OCI-M1 (cell line): ENCODE measurements around the gene PRR12.

Experiments used
- DNase-seq: peaks from one replicate; lab custom pipeline; 2025; lab: John Stamatoyannopoulos, UW

The PRR12 gene

DNA sequence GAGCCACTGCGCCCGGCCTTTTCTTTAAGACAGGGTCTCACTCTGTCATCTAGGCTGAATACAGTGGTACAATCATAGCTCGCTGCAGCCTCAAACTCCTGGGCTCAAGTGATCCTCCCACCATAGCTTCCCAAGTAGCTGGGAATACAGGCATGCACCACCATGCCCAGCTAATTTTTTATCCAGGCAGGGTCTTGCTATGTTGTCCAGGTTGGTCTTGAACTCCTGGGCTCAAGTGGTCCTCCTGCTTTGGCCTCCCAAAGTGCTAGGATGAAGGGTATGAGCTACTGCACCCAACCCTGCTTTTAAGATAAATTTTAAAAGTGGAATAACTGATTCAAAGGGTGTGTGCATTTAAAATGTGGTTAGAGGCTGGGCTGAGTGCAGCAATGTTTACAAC, 24.7 kb upstream of the PRR12 start:
- DNase-seq = no peak

DNA sequence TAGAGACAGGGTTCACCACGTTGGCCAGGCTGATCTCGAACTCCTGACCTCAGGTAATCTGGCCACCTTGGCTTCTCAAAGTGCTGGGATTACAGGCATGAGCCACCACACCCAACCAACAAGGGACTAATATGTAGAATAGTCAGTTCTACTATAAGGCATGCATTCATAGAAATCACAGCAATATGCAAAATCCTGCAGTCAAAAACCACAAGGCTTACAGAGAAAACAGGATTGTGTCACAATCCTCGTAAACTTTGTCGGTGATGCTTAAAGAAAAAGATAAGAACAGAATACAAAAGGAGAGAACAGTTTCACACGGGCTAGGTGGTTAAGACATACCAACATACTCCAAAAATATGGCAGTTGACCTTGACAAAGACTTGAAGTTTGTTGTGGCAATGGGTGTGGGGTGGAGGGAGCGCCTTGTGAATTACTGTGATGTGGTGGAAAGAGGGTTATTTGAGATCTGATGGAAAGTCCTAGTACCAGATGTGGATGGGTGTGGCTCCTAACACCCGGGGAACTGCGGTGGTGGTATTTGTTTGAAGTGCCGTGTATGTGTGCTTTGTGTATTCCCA, 23.0 kb upstream of the PRR12 start:
- DNase-seq = no peak

DNA sequence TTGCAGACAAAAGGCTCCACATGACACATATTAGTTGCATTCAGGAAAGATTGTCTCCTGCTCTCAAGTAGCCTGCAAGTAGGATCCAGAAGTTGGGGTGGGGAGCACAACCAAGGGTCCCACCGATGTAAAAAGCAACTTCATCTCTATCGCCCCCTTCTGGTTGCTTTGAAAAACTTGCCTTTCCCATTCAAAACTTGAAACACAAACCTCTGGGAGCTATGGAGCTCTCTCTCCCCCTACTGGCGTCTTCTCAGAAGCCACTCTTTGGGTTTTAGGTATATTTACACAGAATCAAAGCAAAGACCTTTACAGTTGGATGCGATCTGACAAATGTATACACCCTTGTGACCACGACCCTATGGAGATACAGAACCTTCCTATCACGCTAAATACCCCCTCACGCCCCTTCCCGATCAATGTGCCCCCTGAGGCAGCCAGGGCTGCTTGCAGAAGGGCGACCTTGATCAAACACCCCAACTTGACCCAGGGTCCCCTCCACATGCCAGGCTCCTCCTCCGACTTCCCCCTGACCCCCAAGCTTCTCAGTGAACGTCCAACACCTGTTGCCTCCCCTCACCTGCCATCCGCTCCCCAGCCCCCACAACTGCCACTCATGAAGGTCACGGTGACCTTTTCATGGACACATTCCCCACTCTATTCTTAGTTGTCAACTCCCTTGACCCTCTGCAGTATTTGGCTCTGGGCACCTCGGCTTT, 20.7 kb upstream of the PRR12 start:
- peak; percentile 93 for DNase-seq

DNA sequence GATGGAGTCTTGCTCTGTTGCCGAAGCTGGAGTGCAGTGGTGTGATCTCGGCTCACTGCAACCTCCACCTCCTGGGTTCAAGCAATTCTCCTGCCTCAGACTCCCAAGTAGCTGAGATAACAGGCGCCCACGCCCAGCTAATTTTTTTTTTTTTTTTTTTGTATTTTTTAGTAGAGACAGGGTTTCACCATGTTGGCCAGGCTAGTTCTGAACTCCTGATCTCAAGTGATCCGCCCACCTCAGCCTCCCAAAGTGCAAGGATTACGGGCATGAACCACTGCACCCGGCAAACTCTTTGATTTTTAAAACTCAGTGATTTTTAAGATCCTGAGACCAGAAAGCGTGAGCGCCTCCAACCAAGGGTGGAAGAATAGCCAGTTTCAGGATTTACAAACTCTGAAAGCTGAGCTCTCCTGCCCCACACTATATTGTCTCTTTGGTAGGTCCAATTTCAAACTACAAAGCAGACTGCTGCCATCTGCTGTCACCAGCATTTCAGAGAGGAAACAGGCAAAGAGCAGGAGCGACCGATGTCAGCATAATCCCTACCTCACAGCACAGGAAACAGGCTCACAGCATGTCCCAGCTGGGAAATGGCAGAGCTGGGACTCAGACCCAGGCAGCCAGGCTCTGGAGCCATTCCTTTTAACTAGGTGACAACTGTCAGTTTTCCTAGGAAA, 19.8 kb upstream of the PRR12 start:
- DNase-seq = peak; percentile 72

DNA sequence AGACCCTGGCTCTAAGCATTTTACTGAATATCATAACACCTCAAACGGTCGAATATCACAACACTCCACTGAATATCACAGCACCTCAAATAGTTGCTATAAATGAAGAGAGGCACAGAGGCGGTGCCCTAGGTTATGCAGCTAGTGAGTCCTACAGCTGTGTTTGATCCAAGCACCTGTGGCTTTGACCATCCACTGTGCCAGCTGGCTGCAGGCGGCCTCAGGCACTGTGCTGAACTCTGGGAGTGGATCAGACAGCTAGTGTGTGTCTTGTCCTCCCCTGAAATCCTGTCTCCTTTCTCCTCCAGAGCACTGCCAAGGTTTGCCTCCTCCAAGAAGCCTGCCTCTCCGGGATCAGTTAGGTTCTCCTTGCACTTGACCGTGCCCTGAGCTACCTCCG, 18.0 kb upstream of the PRR12 start:
- no peak for DNase-seq

DNA sequence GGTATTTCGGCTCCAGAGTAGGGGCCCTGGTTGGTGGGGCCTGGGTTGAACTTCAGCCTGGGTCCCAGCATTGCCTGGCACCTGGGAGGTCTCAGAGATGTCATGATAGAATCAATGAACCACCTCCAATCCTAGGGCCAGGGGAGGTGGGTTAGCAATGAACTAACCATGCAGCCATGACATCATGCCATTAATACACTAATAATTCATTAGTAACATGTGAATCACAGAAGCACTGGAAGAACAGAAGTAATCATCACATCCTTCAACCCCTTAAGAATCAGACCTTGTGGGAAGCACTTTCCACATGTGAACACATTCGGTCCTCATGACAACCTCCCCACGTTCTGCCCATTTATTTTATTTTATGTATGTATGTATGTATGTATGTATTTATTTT, 17.6 kb upstream of the PRR12 start:
- no peak for DNase-seq

DNA sequence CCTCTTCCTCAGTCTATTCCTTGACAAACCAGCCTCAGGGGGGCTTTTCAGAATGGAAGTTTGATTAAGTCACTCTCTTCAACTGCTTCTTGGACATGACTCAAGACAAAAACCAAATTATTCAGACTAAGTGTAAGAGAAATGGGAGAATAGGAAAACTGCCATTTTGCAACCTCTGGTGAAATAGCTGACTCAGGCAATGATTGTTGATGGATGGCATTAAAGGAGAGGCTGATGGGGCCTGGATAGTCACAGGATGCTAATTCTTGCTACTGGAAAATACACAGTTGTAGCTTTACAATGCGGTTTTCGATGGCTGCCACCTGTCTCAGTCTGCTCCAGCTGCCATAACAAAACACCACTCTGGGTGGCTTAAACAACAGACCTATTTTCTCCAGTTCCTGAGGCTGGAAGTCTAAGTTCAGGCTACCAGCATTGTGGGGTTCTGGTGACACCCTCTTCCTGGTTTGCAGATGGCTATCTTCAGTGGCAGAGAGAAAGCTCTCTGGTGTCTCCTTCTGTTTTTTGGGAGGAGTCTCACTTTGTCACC, 16.7 kb upstream of the PRR12 start:
- DNase-seq = no peak

DNA sequence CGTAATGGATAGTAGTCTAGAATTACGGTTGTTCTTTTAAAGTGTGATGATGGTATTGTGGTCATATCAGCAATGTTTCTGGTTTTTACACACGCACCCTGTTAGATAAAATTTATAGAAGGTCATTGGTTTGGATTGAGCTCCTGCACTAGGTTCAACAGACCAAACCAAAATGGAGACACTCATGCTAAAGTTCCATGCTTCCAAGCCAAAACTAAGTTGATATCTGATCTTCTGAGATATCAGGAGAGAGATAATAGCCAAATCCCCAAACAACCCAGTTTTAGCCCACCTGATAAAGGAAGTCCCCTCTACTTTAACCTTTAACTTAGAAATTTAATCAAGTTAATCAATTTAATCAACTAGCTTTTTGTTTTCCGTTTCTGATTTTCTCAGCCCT, 11.8 kb upstream of the PRR12 start:
- DNase-seq = no peak

DNA sequence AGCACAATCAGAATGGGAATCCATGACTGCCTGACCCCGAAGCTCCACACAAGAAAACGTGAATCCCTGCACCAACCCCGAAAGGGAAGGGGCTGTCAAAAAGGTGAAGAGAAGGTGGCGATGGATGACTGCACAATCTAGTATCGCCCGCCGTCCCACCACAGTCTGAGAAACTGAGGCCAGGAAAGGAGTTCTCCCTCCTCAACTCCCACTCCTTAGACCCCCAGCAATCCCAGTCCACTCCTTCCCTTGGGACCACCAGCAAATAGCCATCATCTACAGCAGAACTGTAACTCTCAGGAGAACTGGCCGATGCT, 11.1 kb upstream of the PRR12 start:
- DNase-seq = no peak

DNA sequence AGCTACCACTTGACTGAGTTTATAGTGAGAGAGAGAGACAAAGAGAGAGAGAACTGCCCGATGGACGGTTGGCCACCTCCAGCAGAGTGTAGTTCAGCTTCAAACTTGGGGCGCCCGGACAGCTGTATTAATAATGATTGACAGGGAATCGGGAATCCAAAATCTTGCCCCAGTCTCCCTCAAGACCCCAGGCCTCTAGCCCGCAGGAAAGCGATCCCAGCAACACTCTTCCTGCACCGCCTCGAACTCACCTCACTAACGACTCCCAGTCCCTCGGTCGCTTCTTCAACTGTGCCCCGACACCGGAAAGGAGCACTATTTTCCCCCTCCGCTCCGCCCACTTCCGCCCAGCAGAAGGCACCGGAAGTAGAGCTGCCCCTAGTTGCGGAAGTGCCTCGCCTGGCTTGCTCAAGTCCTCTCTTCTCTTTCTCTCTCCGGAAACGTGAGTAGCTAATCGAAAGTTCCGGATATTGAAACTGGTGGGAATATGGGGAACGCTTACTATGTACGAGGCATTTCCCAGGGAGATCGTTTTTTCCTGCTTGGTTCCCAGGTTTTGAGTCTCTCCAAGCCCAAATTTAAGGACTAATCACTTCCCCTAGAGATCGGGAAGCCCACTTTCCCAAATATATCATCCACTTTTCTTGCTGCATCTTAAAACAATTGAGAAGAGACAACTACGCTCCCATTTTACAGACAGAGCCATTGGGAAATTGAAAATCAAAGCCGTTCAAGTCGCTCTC, 10.5 kb upstream of the PRR12 start, which contains the start of gene NOSIP:
Gene NOSIP (minus strand): TSS at position 293 of the 743 bp plus-strand sequence. CDS start 19,865 bp downstream, outside the sequence.
- peak; percentile 98 for DNase-seq

DNA sequence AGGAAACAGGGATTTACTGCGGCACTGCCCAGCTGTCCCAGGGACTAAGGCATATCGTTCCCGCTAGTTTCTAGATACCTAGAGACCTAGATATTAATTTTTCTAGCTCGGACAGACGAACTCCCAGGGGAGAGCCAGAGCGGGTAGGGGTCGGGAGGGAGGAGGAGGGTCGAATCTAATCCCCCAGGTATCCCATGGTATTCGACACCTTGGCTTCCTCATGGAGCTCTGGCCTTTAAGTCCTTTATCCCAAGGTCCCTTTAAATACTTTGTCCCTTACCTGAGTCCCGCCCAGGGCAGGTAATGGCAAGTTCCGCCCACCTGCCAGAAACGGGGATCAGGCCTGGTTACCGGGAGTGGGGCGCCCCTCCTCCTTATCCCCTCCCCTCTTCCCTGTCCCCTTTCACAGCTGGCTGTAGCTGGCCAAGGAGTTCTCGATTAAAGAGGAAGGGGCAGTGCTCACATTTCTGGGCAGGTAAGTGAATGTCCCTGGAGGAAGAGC, 9.9 kb upstream of the PRR12 start, which contains the start of gene PRRG2:
Gene PRRG2 (plus strand): TSS at position 310 of the 502 bp plus-strand sequence. CDS start 1,904 bp downstream, outside the sequence.
- DNase-seq = no peak

DNA sequence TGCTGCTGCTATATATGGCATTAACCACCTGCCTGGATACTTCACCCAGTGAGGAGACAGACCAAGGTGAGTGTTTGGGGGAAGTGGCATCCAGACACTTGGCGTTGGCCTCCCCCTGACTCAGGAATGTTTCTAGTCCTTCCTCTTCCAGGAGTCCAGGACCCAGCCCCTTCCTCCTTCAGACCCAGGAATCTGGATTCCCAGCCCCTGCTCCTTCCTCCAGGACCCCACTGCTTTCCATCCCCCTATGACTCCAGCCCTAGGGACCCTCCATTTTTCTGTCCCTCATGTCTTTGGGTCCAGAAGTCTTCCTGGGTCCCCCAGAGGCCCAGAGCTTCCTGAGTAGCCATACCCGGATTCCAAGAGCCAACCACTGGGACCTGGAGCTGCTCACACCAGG, 7.7 kb upstream of the PRR12 start:
- no peak for DNase-seq

DNA sequence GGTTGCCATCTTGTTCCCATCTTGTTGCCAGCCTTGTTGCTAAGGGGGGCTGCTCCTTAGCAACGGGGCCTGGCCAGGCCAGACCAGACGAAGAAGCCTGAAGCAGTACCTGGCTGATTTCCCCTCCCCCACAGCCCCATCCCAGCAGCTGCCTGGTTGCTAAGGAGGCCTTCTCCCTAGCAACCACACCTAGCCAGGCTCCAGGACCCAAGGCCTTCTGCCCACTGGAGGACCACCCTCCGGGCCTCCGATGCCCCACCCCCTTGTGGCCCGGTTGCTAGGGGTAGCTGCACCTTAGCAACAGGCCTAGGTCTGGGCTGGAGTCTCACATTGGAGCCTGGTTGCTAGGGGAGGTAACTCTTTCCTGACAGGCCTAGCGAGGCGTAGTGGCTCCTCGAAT, 6.0 kb upstream of the PRR12 start:
- DNase-seq = no peak

DNA sequence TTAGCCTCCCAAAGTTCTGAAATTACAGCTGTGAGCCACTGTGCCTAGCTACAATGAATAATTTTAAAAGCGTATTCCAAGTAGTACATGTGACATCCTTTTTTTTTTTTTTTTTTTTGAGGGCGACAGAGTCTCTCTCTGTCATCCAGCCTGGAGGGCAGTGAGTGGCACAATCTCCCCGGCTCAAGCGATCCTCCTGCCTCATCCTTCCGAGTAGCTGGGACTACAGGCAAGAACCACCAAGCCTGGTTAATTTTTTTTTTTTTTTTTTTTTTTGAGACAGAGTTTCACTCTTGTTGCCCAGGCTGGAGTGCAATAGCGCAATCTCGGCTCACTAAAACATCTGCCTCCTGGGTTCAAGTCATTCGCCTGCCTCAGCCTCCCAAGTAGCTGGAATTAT, 3.8 kb upstream of the PRR12 start:
- no peak for DNase-seq

DNA sequence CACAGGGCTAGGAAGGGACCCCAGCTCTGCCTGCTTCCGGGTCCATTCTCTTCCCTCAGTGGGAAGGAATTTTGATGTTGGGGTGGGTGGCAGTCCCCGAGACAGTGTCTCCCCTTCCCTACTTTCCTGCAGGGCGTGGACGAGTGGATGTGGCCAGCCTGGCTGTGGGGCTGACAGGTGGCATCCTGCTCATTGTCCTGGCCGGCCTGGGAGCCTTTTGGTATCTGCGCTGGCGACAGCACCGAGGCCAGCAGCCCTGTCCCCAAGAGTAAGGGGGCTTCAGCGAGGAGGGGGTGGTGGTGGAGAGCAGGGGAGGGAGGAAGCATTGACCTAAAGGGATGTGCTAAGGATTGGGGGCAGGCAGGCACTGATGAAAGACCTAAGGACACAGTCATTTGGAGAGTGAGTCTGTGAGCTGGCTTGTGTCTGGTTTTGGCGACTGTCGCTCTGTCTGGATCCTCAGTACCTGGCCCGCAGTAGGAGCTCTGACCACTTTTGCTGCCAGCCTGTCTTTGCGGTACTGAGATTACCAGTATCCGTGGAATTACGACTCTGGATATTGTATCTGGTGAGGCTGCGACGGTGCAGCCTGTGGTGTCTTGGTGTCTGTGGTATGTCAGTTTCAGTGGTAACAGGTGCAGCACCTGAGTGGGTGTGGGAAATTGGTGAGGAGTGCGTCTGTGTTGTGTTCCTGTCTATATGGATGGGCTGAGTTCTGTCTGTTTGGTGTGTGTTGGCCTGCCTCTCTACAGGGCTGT, 2.4 kb upstream of the PRR12 start:
- no peak for DNase-seq

DNA sequence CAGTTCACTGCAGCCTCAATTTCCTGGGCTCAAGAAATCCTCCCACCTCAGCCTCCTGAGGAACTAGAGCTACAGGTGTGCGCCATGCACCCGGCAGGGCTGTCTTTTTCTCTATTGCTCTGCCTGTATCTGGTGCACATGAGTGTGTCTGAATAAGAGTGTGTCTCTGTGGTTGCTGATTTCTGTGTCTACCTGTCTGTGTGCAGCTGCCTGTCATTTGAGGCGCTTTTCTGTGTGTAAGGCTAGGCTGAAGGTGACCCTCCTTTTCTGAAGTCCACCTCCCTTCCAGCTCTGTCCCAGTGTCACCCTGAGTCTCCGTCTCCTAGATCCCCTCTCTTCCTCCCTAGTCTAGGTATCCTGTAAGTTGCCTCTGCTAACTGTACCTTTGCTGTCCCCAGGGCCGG, 1.5 kb upstream of the PRR12 start:
- no peak for DNase-seq

DNA sequence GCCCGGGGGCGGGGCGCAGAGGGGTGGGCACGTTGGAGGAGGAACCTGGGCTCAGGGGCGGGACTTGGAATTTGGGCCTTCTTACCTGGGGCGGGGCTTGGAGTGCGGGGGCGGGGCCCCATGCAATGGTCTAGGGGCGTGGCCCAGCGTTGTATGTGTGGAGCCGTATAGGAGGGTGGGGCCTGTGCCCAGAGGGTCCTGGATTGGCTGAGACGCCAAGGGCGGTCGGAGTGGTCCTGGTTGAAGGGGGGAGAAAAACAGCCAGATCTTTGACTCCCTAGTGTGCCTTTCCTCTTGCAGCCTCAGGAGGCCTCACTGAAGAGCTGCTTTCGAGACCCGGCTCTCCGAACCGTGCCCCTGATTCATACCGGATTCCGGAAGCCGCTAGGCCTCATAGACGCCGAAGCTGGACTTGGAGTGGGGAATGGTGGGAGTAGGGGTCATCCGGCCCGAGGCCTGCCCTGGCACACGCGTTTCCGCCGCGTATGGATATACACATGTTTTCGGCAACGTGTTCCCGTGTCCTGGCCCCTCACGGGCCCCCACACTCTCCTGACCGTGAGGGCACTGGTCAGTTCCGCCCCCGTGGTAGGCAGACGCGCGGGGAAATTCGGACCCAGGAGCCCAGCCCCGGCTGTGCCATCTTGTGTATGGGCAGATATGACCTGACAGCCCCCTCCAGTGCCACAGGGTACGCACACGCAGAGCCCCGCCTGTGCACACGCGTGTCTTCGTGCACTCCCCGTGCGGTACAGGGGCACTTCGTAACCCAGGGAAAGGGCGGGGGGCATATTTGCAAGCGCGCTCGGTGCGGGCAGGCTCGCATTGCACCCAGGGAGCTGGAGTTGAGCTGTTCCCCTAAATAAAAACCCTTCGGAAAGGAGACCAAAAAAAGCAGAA, 661 bp upstream of the PRR12 start:
- DNase-seq = peak; percentile 99

DNA sequence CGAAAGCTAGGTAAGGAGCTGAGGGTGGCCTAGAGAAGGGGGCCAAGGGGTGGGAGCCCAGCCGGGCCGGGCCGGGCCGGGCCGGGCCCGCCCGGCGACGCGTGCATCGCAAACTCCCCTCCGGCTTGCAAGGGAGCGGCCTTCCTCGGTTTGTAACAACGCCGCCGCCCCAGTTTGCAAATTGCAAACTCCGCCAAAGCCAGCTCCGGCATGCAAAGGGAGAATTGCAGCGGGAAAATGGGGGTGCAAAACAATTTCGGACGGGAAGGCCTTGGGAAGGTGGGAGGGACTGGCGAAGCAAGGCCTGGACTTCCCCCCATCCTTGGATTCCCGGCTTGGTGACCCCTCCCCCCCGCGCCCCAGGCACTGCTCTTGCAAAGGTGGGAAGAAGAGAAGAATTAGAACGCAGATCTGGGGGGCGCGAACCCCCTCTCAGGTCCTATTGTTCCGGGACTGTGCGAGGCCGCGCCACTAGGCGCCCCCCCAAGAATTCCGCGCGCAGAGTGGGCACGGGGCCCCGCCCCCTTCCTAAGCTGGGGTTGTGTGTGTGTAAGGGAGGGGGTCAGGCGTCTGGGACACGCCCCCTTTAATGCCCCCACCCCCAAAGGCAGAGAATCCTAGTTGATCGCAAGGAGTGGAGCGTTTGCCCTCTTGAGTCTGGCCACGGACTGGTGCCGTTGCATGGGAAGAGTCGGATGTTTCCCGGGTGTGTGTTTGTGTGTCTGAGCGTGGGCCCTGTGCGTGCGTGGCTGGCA, 926 bp downstream of the PRR12 start:
- DNase-seq = peak; percentile 79

DNA sequence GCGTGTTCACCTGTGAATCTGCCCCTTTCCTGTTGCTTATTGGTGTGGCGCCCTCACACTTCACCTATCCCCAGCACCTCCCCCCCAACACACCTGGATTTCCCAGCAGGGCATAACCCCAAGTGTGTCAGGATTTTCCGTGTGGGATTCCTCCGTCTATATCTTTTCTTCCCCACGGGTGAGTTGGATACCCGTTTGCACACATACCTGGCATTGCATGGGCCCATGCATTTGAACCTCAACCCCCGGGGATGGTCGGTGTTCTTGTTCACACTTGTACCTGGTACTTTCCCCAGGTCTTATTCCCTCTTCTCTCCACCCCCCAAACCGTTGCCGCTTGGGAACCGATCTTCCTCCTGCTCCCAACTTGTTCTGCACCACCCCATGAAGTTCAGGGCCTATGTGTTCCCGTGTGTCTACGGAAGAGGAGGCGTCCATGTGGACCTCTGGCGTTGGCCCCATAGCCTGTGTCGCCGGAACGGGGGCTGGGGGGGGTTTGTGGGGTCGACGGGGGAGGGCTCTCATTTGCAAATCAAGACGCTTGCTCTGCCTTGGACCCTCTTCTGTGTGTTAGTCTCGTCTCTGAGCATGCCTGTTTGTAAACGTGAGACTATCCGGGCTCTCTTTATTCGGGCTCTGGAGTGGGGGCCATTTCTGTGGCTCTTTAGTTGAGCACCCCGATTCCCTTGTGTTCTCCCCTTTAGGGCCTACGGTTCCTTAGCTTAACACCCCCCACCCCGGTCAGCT, 1.7 kb downstream of the PRR12 start:
- peak; percentile 65 for DNase-seq
